ENCODE results near the gene CYP2U1.
"Not testable (repeated sequence)": the region's sequence is repeated elsewhere in the genome, so short reads cannot be mapped to it uniquely, and the experiment has no call there.

Gene CYP2U1

GRCh38 chr4:107930821-107931774 is at the start of gene CYP2U1:
Gene CYP2U1, plus strand, starts transcription at chr4:107931549. Its CDS starts 95 bp downstream, at chr4:107931644.
- DNase-seq (ENCODE audit: low spot score): peak; percentile 72

GRCh38 chr4:107885865-107886264 is 45.5 kb upstream of the CYP2U1 start:
- DNase-seq (ENCODE audit: low spot score): no peak

- no peak for DNase-seq (ENCODE audit: low spot score)
These were observed 43.1 kb upstream of the CYP2U1 start for GRCh38 chr4:107888237-107888636.

- no peak for DNase-seq (ENCODE audit: low spot score)
These were observed 40.6 kb upstream of the CYP2U1 start for GRCh38 chr4:107890779-107891178.

GRCh38 chr4:107891299-107891698 is 40.0 kb upstream of the CYP2U1 start:
- DNase-seq (ENCODE audit: low spot score): no peak

GRCh38 chr4:107893171-107894137 is 37.9 kb upstream of the CYP2U1 start:
- no peak for DNase-seq (ENCODE audit: low spot score)

- DNase-seq (ENCODE audit: low spot score): no peak
These were observed 37.2 kb upstream of the CYP2U1 start for GRCh38 chr4:107894138-107894603.

- no peak for DNase-seq (ENCODE audit: low spot score)
These were observed 35.1 kb upstream of the CYP2U1 start for GRCh38 chr4:107896158-107896645.

- no peak for DNase-seq (ENCODE audit: low spot score)
These were observed 34.7 kb upstream of the CYP2U1 start for GRCh38 chr4:107896646-107897045.

GRCh38 chr4:107897823-107898222 is 33.5 kb upstream of the CYP2U1 start:
- no peak for DNase-seq (ENCODE audit: low spot score)

GRCh38 chr4:107900067-107900466 is 31.3 kb upstream of the CYP2U1 start:
- no peak for DNase-seq (ENCODE audit: low spot score)

GRCh38 chr4:107900508-107900907 is 30.8 kb upstream of the CYP2U1 start:
- no peak for DNase-seq (ENCODE audit: low spot score)

GRCh38 chr4:107901213-107901934 is 30.0 kb upstream of the CYP2U1 start:
- no peak for DNase-seq (ENCODE audit: low spot score)

- DNase-seq (ENCODE audit: low spot score): no peak
These were observed 28.6 kb upstream of the CYP2U1 start for GRCh38 chr4:107902715-107903114.

GRCh38 chr4:107905082-107905481 is 26.3 kb upstream of the CYP2U1 start:
- DNase-seq (ENCODE audit: low spot score): not testable (repeated sequence)

GRCh38 chr4:107906458-107907100 is 24.8 kb upstream of the CYP2U1 start:
- no peak for DNase-seq (ENCODE audit: low spot score)

- no peak for DNase-seq (ENCODE audit: low spot score)
These were observed 23.0 kb upstream of the CYP2U1 start for GRCh38 chr4:107908377-107908776.

GRCh38 chr4:107913283-107913899 is 18.0 kb upstream of the CYP2U1 start:
- DNase-seq (ENCODE audit: low spot score): peak; percentile 71

GRCh38 chr4:107915220-107915619 is 16.1 kb upstream of the CYP2U1 start:
- DNase-seq (ENCODE audit: low spot score): no peak

GRCh38 chr4:107916623-107917022 is 14.7 kb upstream of the CYP2U1 start:
- no peak for DNase-seq (ENCODE audit: low spot score)

GRCh38 chr4:107917500-107917899 is 13.8 kb upstream of the CYP2U1 start:
- no peak for DNase-seq (ENCODE audit: low spot score)

Data from CD4-positive, alpha-beta T cell treated with Interleukin-2 at 100 ng/mL for 4 hours (primary cell).